GM18505 (cell line): ENCODE data around the gene DAO.
A peak's percentile ranks its signal among the peaks of the same experiment; 100 is the strongest.

Source experiments
- ATAC-seq: cut with Tn5 transposase; IDR thresholded peaks from one replicate; pipeline ENCODE4 v1.9.1; 2021; ENCODE audit not compliant: unreplicated experiment
- POLR2A ChIP-seq: IDR thresholded peaks from 4 replicates; pipeline ENCODE4 v1.6.1; 2011; ENCODE audit warnings: borderline replicate concordance; ENCODE audit not compliant: insufficient read depth, insufficient read length; ENCODE audit errors: extremely low read depth

DAO gene

DNA sequence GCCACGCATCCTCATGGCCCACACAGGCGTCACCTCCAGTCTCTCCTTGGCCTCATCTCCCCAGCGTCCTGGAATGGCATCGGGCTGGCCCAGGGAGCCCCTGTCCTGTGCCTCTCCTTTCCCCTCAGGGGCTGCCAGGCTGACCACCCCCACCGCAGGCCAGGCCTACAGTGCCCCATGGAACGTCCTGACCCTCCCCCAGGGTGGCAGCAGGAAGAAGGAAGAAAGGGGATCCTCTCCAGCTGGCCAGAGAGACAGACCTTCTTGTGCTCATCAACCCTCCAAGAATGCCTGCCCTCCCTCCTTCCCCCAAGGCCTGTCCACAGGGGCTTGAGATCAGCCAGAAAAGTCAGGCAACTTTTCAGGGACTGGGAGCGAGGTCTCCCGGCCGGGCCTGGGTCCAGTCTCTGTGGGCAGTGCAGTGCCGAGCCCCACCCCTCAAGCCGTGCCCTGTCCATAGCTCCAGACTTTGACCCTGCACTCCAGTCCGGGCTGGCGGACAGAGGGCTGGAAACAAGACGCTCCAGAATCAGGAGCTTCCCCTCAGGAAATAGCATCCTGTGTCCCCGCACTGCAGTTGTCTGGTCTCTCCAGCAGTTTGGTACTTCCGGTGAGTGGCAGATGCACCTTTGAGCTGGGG is at the start of gene DAO:
DAO (plus strand) TSS at position 478 of the 640 bp plus-strand sequence. CDS start 4,915 bp downstream, outside the sequence.
- no peak for ATAC-seq

GRCh38 chr12:108831309-108831991 is 48.4 kb upstream of the DAO start:
- no peak for TF ChIP-seq POLR2A
- no peak for ATAC-seq

More for the DNA sequence above, at the start of gene DAO:
- no peak for TF ChIP-seq POLR2A

DNA sequence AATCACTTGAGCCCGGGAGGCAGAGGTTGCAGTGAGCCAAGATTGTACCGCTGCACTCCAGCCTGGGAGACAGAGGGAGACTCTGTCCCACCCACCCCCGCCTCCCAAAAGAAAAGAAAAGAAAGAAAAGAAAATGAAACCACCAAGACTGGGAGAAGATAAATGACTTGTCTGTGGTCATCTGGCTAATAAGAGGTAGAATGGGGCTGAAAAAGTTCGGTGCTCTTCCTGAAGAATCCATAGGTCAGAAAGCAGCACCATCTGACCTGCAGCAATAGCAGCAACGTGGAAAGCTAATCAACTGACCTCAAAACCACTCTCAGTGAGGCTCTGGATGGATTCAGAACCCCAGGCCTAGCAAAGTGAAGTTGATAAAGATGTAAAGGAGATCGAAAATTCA is 47.7 kb upstream of the DAO start:
- TF ChIP-seq POLR2A, result no peak
- ATAC-seq, result no peak

DNA sequence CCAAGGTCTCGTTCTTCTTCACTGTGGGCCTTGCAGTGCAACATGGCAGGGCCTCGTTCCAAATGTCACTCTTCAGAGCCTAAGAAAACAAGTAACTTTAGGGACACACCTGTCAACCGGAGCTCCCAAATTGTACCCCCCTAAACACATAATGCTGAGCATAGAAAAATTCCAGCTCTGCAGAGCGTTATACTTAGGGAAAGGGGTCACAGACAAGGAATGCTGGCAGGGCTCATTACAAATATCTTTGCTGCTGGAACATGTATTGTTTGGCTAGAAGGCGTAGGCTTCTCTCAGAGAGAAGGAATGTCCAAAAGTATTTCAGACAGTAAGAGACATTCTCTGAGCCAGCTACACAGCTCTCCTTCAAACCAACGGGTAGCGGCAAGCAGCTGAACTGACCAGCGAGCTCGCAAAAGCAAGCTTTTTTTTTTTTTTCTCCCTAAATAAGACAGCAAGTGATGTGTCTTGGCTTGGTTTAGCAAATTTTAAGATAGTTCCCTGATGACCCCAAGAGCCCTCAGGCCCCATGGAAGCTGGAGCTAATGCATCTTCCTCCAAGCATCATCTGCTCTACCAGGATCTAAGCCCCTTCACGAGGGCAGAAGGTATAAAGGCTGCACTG is 47.0 kb upstream of the DAO start:
- no peak for ATAC-seq

DNA sequence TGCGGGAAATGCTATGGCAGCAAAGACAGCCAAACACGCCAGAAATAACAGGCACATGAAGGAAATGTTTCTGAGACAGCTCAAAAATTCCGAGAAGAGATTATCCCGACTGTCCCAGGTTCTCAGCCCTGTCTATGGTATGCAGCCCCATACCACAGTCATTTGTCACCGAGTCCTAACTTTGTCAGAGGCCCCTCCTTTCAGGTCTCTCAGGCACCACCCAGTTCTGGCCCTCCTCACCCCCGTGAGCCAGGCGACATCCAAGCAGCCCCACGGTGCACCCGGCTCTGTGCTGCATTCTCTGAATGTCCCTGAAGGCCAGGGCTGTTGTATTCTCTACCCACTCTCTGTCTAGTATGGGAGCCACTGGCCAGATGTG is 46.5 kb upstream of the DAO start:
- TF ChIP-seq POLR2A, result no peak
- ATAC-seq, result no peak

More for the DNA sequence above, 47.0 kb upstream of the DAO start:
- no peak for TF ChIP-seq POLR2A

- ATAC-seq, result no peak
- TF ChIP-seq POLR2A, result no peak
These were observed 46.0 kb upstream of the DAO start for GRCh38 chr12:108833757-108834472.

- no peak for TF ChIP-seq POLR2A
- ATAC-seq, result no peak
These were observed 43.8 kb upstream of the DAO start for GRCh38 chr12:108835860-108836634.

DNA sequence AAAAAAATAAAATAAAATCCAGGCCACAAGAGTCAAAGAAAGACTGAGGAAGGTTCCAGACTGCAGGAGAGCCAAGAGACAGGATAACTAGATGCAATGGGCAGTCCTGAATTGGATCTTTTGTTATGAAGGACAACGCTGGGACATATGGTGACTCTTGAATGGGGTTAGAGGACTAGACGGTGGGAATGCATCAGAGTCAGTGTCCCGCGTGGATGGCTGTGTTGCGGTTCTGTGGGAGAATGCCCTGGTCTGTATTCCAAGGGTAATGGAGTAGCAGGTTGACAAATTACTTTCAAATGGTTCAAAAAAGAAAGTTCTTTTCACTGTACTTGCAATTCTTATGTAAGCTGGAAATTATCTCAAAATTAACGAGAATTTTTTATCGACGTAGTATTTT is 42.7 kb upstream of the DAO start:
- TF ChIP-seq POLR2A, result no peak
- no peak for ATAC-seq

GRCh38 chr12:108837680-108838079 is 42.2 kb upstream of the DAO start:
- no peak for ATAC-seq
- no peak for TF ChIP-seq POLR2A

DNA sequence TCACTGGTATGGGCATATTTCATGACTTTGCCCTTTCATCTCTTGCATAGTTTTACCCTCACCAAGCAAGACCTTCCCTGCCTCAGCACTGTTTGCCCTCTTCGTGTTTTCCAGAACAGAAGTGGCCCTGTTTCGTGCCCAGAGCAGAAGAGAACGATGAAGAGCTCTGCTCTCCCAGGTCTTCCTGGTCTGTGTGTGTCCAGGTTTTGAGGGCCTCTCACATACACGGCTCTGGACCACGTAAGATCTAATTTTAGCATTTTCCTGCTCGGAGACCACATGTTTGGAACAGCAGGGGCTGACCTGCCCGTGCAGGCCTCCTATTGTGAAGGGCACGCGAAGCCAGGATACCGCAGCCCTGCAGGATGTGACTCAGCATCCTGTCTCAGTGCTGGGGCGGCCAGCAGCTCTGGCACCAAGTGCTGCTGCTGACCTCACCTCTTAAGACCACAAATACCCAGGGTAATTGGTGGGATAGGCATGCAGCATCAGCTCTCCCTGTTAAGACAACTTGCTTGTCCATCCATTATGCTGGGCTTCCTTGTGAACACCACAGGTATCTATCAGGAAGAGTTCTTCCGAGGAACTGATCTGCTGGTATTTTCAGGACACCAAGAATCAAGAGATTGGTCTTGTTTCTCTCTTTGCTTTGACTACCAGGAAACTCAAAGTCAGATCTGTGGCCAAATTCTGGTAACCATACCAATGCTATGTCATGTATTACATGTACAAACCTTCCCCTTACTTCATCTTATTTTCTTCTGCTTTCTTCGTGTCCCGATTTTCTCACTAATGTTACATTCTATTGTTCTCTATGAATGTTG is 41.5 kb upstream of the DAO start:
- ATAC-seq, result peak; percentile 84
- TF ChIP-seq POLR2A, result peak; percentile 28

DNA sequence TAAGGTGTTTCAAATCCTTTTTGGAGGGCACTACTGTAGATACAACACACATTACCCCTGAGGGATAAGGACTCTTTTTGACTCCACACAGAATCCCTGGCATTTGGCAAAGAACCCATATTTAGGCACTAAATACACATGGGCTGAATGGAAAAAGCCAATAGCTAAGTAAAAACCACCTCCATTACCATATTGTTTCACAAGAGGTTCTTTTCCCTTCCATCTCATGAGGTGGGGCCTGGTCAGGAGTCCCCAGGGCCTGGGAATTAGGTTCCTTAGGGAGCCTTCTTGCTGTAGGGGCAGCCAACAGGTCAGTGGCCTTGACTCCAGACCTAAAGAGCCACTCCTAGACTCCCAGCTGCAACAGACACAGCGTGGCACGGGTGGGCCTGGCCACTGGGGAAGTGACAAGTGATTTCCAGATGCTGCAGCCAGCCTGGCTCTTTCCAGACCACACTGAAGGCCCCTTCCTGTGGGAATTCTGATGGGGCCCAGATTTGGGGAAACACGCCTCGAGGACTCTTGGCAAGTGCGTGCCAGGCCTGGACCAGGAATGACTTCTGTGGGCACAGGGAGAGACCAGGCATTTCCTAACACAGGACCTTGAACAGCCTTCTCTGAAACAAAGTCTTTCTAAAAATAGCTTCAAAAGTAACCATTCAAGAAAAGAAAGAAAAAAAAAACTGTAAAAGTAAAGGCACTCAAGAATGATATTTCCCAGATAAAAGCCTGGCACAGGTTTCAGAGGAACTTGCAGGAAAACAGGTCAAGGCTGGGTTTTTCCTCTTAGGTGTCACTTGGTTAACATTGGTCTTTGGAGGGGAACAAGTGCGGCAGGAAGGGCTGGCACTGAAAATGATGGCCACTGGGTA is 40.6 kb upstream of the DAO start:
- TF ChIP-seq POLR2A, result no peak
- no peak for ATAC-seq
